ENCODE results near the gene XRCC5.

DNA sequence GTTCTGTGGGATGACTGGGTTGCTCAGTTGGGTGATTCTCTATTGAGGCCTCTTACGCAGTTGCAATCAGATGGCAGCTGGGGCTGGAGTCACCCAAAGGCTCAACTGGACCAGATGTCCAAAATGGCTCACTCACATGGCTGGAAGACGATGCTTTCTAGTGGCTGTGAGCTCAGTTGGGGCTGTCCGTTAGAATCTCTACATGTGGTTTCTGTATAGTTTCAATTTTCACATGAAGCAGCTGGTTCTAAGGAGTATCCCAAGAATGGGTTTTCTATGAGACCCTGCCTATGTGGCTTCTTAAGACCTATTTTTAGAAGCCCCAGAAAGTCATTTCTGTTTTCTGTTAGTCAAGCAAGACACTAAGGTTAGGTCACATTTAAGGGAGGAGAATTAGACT, 4.4 kb downstream of the XRCC5 start:
- no peak for TF ChIP-seq EZH2 (IDR thresholded peaks at IDR 0.05; ENCODE audit: borderline replicate concordance, low read depth, low read length, poor library complexity, severe bottlenecking)
- TF ChIP-seq, protein P1, sequence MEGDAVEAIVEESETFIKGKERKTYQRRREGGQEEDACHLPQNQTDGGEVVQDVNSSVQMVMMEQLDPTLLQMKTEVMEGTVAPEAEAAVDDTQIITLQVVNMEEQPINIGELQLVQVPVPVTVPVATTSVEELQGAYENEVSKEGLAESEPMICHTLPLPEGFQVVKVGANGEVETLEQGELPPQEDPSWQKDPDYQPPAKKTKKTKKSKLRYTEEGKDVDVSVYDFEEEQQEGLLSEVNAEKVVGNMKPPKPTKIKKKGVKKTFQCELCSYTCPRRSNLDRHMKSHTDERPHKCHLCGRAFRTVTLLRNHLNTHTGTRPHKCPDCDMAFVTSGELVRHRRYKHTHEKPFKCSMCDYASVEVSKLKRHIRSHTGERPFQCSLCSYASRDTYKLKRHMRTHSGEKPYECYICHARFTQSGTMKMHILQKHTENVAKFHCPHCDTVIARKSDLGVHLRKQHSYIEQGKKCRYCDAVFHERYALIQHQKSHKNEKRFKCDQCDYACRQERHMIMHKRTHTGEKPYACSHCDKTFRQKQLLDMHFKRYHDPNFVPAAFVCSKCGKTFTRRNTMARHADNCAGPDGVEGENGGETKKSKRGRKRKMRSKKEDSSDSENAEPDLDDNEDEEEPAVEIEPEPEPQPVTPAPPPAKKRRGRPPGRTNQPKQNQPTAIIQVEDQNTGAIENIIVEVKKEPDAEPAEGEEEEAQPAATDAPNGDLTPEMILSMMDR (conservative IDR thresholded peaks at IDR 0.05; ENCODE audit: low read depth, low read length), result no peak
